Loucy (cell line): ENCODE data around the gene PLTP.

ENCODE experiments used
- H2AFZ ChIP-seq: fragments of 200-600 bp; sonication (generic); 2 replicates; pipeline ENCODE4 v1.6.0; 2016; ENCODE audit warnings: antibody characterized with exemption, mild to moderate bottlenecking, low read length, moderate library complexity
- H3F3A ChIP-seq: fragments of 200-600 bp; 2 replicates; pipeline ENCODE4 v1.6.0; 2016; ENCODE audit warnings: antibody characterized with exemption, low read depth, mild to moderate bottlenecking
- H3K27me3 ChIP-seq: fragments of 200-600 bp; sonication (generic); 2 replicates; pipeline ENCODE4 v1.6.1; 2014; ENCODE audit warnings: low read length, mild to moderate bottlenecking; ENCODE audit not compliant: insufficient read depth, poor library complexity, severe bottlenecking
- H3K36me3 ChIP-seq: fragments of 200-600 bp; sonication (generic); 2 replicates; pipeline ENCODE4 v1.6.1; 2016; ENCODE audit warnings: low read length; ENCODE audit not compliant: insufficient read depth
- H3K4me1 ChIP-seq: fragments of 200-600 bp; sonication (generic); 2 replicates; pipeline ENCODE4 v1.5.1; 2014; ENCODE audit warnings: low read length, mild to moderate bottlenecking; ENCODE audit not compliant: insufficient read depth, poor library complexity, severe bottlenecking
- H3K4me2 ChIP-seq: fragments of 200-600 bp; sonication (generic); 2 replicates; pipeline ENCODE4 v1.6.0; 2014; ENCODE audit warnings: antibody characterized with exemption, low read length, low read depth, mild to moderate bottlenecking; ENCODE audit not compliant: poor library complexity, severe bottlenecking
- H3K4me3 ChIP-seq: fragments of 200-600 bp; sonication (generic); 2 replicates; pipeline ENCODE4 v1.5.1; 2014; ENCODE audit warnings: low read length, mild to moderate bottlenecking, mixed read lengths; ENCODE audit not compliant: poor library complexity, severe bottlenecking
- H3K79me2 ChIP-seq: fragments of 200-600 bp; sonication (generic); 2 replicates; pipeline ENCODE4 v1.6.1; 2014; ENCODE audit warnings: low read length; ENCODE audit not compliant: insufficient read depth
- H3K9ac ChIP-seq: fragments of 200-600 bp; sonication (generic); 2 replicates; pipeline ENCODE4 v1.6.0; 2014; ENCODE audit warnings: mild to moderate bottlenecking, low read depth, low read length, moderate library complexity; ENCODE audit not compliant: poor library complexity, severe bottlenecking
- H3K9me2 ChIP-seq: fragments of 200-600 bp; sonication (generic); replicated peaks from 2 replicates; pipeline ENCODE4 v1.6.1; 2016; ENCODE audit warnings: low read depth, low read length, mixed read lengths
- H3K9me3 ChIP-seq: fragments of 200-600 bp; sonication (generic); 2 replicates; pipeline ENCODE4 v1.6.1; 2014; ENCODE audit warnings: mild to moderate bottlenecking, antibody characterized with exemption, low read length, low read depth; ENCODE audit not compliant: insufficient read depth
- H4K20me1 ChIP-seq: fragments of 200-600 bp; sonication (generic); 2 replicates; pipeline ENCODE4 v1.6.0; 2014; ENCODE audit warnings: antibody characterized with exemption, low read length, mild to moderate bottlenecking; ENCODE audit not compliant: insufficient read depth, poor library complexity, severe bottlenecking
- CTCF ChIP-seq: fragments of 200-600 bp; sonication (generic); conservative IDR thresholded peaks from 2 replicates; pipeline ENCODE4 v1.5.1; 2014; ENCODE audit warnings: mild to moderate bottlenecking, antibody characterized with exemption, low read length
- EZH2phosphoT487 ChIP-seq: fragments of 200-600 bp; IDR thresholded peaks from 2 replicates; pipeline ENCODE4 v1.6.1; 2018; ENCODE audit warnings: antibody characterized with exemption, mild to moderate bottlenecking, moderate library complexity, borderline replicate concordance

The PLTP gene

GRCh38 chr20:45943613-45944012 lies 31.7 kb upstream of the PLTP start:
- peaks cover 2% of the 10 kb centered on the region for H4K20me1 ChIP-seq
- H2AFZ ChIP-seq = no peak overlapping the region
- no peak overlapping the region for H3K9ac ChIP-seq
- H3K9me3 ChIP-seq = no peaks in the 10 kb centered on the region
- H3K27me3 ChIP-seq = no peaks in the 10 kb centered on the region
- peaks cover 86% of the 10 kb centered on the region for H3K36me3 ChIP-seq
- no peaks in the 10 kb centered on the region for H3F3A ChIP-seq
- no peaks in the 10 kb centered on the region for H3K9me2 ChIP-seq
- H3K79me2 ChIP-seq = peaks cover 6% of the 10 kb centered on the region; the same call in 1 of the 2 replicates
- no peak overlapping the region for H3K4me3 ChIP-seq
- TF ChIP-seq EZH2phosphoT487 = no peak
- no peak overlapping the region for H3K4me2 ChIP-seq
- no peaks in the 10 kb centered on the region for H3K4me1 ChIP-seq

GRCh38 chr20:45940469-45940868 lies 28.5 kb upstream of the PLTP start:
- no peak overlapping the region for H3K4me3 ChIP-seq
- H3K36me3 ChIP-seq = peaks cover 69% of the 10 kb centered on the region
- peaks cover 36% of the 10 kb centered on the region for H3K79me2 ChIP-seq
- no peaks in the 10 kb centered on the region for H3K27me3 ChIP-seq
- no peak for TF ChIP-seq EZH2phosphoT487
- TF ChIP-seq CTCF = no peak
- no peaks in the 10 kb centered on the region for H3K9me3 ChIP-seq
- H2AFZ ChIP-seq = no peak overlapping the region
- H4K20me1 ChIP-seq = peaks cover 28% of the 10 kb centered on the region
- H3K4me1 ChIP-seq = peaks cover 5% of the 10 kb centered on the region
- no peak overlapping the region for H3K9ac ChIP-seq
- no peaks in the 10 kb centered on the region for H3K9me2 ChIP-seq
- H3K4me2 ChIP-seq = no peak overlapping the region
- peaks cover 3% of the 10 kb centered on the region; the same call in 1 of the 2 replicates for H3F3A ChIP-seq

- TF ChIP-seq CTCF = no peak
- no peak for TF ChIP-seq EZH2phosphoT487
- Histone ChIP-seq H3K4me2 (no peak overlapping the region), H3K4me1 (peaks cover 5% of the 10 kb centered on the region), H3K36me3 (peaks cover 65% of the 10 kb centered on the region), H3K27me3 (no peaks in the 10 kb centered on the region), H3K9me3 (no peaks in the 10 kb centered on the region), H4K20me1 (peaks cover 29% of the 10 kb centered on the region), H3F3A (peaks cover 4% of the 10 kb centered on the region; the same call in 1 of the 2 replicates), H3K9me2 (no peaks in the 10 kb centered on the region), H2AFZ (no peak overlapping the region), H3K4me3 (no peak overlapping the region), H3K79me2 (peaks cover 38% of the 10 kb centered on the region), H3K9ac (no peak overlapping the region)
Observed at GRCh38 chr20:45940053-45940452, 28.1 kb upstream of the PLTP start.
